ENCODE measurements around the gene SERP1.

Gene SERP1

GRCh38 chr3:150540297-150540696 lies 6.0 kb downstream of the SERP1 start:
- H3K4me3 ChIP-seq (ENCODE audit: low read length): no peak overlapping the region
- TF ChIP-seq CTCF (conservative IDR thresholded peaks at IDR 0.05; ENCODE audit: low read length): no peak
- DNase-seq (ENCODE audit: low read depth): no peak

- H3K4me3 ChIP-seq (ENCODE audit: low read length): no peak overlapping the region
- TF ChIP-seq CTCF (conservative IDR thresholded peaks at IDR 0.05; ENCODE audit: low read length): no peak
- no peak for DNase-seq (ENCODE audit: low read depth)
Observed at GRCh38 chr3:150538324-150539208, 7.7 kb downstream of the SERP1 start.

GRCh38 chr3:150535204-150535603 lies 11.1 kb downstream of the SERP1 start:
- TF ChIP-seq CTCF (conservative IDR thresholded peaks at IDR 0.05; ENCODE audit: low read length): no peak
- no peak for DNase-seq (ENCODE audit: low read depth)
- no peak overlapping the region for H3K4me3 ChIP-seq (ENCODE audit: low read length)

- DNase-seq (ENCODE audit: low read depth): no peak
- no peak overlapping the region for H3K4me3 ChIP-seq (ENCODE audit: low read length)
- TF ChIP-seq CTCF (conservative IDR thresholded peaks at IDR 0.05; ENCODE audit: low read length): no peak
Observed at GRCh38 chr3:150531775-150532174, 14.5 kb downstream of the SERP1 start.

- H3K4me3 ChIP-seq (ENCODE audit: low read length): no peak overlapping the region
- TF ChIP-seq CTCF (conservative IDR thresholded peaks at IDR 0.05; ENCODE audit: low read length): peak; percentile 46
- peak; percentile 31 for DNase-seq (ENCODE audit: low read depth)
Observed at GRCh38 chr3:150528354-150528797, 17.9 kb downstream of the SERP1 start.

GRCh38 chr3:150527464-150528255 lies 18.6 kb downstream of the SERP1 start:
- TF ChIP-seq CTCF (conservative IDR thresholded peaks at IDR 0.05; ENCODE audit: low read length): no peak
- no peak for DNase-seq (ENCODE audit: low read depth)
- no peak overlapping the region for H3K4me3 ChIP-seq (ENCODE audit: low read length)
